Activated T-cell treated with anti-CD3 and anti-CD28 coated beads, Interleukin-2, amount 50 U/mL, for 4 hours (primary cell): Measurements from ENCODE around the gene TM4SF5. TPM values are rescaled to one million over a fixed set of nuclear protein-coding genes. Genes with fewer than 3 reads are reported as not detected.
A peak's percentile ranks its signal among the peaks of the same experiment; 100 is the strongest.

Experiments
- ATAC-seq, 2 donors: fragments of 200-7000 bp; cut with Tn5 transposase; one replicate each; pipeline ENCODE4 v1.10.0; 2021
- DNase-seq: peaks from one replicate; pipeline ENCODE4 v3.0.0-alpha.2; 2020
- H3K27me3 Mint-ChIP-seq: one replicate; pipeline ENCODE4 v1.8.0; 2021; ENCODE audit warnings: low read depth, mixed read lengths
- H3K36me3 Mint-ChIP-seq: one replicate; pipeline ENCODE4 v1.8.0; 2022; ENCODE audit warnings: mixed read lengths; ENCODE audit not compliant: insufficient read depth
- H3K4me1 Mint-ChIP-seq: one replicate; pipeline ENCODE4 v1.8.0; 2021; ENCODE audit warnings: low read depth, mixed read lengths
- H3K4me3 Mint-ChIP-seq: one replicate; pipeline ENCODE4 v1.8.0; 2021; ENCODE audit warnings: mild to moderate bottlenecking, moderate library complexity, mixed read lengths
- H3K9me3 Mint-ChIP-seq: one replicate; pipeline ENCODE4 v1.8.0; 2021; ENCODE audit warnings: mixed read lengths
- total RNA-seq, 3 donors: library from RNA; stranded (reverse); gene quantifications; one replicate each; pipeline ENCODE4 v1.2.1, GENCODE V29; 2021

TM4SF5 gene, protein sequence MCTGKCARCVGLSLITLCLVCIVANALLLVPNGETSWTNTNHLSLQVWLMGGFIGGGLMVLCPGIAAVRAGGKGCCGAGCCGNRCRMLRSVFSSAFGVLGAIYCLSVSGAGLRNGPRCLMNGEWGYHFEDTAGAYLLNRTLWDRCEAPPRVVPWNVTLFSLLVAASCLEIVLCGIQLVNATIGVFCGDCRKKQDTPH
- not detected for total RNA-seq

GRCh38 chr17:4771519-4772234, at the start of gene TM4SF5:
Gene TM4SF5 (plus strand): TSS chr17:4771886. CDS start chr17:4771923, 37 bp downstream.
- DNase-seq (no peak), ATAC-seq (peak in 1 of 2 donors; percentile 28)
- Mint-ChIP-seq H3K36me3 (no peaks in the 10 kb centered on the region), H3K4me3 (no peak within 1 kb of the TSS), H3K9me3 (no peaks in the 10 kb centered on the region), H3K4me1 (peaks cover 6% of the 10 kb centered on the region), H3K27me3 (peaks cover 2% of the 10 kb centered on the region)

DNA sequence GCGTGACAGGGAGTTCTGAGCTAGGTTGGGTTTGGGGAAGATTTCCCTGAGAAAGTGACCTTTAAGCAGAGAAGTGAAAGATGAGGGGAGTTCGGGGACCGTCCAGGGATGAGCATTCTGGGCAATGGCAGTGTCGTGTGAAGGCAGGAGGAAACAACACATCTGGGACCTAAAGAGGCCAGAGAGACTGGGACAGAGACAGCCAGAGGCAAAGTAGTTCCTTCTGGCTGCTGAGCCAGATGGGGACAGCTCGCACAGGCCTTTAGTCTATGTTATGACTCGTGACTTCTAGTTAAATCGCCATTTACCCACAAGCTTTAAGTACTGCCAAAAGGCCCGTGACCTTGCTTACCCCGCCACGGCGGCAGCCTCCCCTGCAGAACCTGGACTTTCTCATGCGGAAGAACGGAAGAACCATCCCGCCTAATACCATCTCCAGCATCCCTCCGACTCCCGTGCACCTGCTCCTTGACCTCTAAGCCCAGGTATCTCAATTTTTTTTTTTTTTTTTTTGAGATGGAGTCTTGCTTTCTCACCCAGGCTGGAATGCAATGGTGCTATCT, 48.9 kb upstream of the TM4SF5 start:
- Mint-ChIP-seq H3K4me1 (peaks cover 8% of the 10 kb centered on the region), H3K36me3 (peaks cover 13% of the 10 kb centered on the region)

GRCh38 chr17:4724650-4725049, 47.0 kb upstream of the TM4SF5 start:
- H3K27me3 Mint-ChIP-seq, result no peaks in the 10 kb centered on the region
- no peaks in the 10 kb centered on the region for H3K9me3 Mint-ChIP-seq
- ATAC-seq, result no peak
- no peak overlapping the region for H3K4me3 Mint-ChIP-seq
- peaks cover 6% of the 10 kb centered on the region for H3K36me3 Mint-ChIP-seq
- H3K4me1 Mint-ChIP-seq, result peaks cover 10% of the 10 kb centered on the region
- DNase-seq, result no peak

More for the DNA sequence above, 48.9 kb upstream of the TM4SF5 start:
- no peak overlapping the region for H3K4me3 Mint-ChIP-seq
- H3K9me3 Mint-ChIP-seq, result no peaks in the 10 kb centered on the region
- DNase-seq (no peak), ATAC-seq (no peak)
- H3K27me3 Mint-ChIP-seq, result no peaks in the 10 kb centered on the region

DNA sequence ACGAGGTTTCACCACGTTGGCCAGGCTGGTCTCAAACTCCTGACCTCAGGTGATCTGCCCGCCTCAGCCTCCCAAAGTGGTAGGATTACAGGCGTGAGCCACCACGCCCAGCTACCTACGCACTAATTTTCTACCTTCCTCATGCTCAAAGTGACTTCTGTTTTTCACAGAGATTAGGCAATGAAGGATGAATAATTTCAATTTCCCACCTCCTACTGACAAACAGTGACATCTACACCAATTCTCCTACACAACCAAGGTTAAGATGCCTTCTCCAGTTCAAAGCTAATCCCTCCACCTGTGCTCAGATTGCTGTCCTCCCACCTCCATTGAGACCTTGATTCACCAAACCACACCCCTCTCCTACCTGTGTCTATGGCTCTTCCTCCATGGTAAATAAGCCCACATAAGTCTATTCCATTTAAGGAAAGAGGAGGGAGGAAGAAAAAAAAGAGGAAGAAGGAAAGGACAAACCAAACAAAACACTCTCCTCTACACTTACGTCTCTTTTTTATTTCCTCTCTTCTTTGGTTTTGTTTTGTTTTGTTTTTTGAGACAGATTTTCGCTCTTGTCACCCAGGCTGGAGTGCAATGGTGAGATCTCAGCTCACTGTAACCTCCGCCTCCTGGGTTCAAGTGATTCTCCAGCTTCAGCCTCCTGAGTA, 45.9 kb upstream of the TM4SF5 start:
- Mint-ChIP-seq H3K4me1 (peaks cover 15% of the 10 kb centered on the region), H3K9me3 (no peaks in the 10 kb centered on the region), H3K36me3 (peaks cover 2% of the 10 kb centered on the region), H3K27me3 (no peaks in the 10 kb centered on the region), H3K4me3 (no peak overlapping the region)
- ATAC-seq (no peak), DNase-seq (no peak)

GRCh38 chr17:4728124-4728523, 43.6 kb upstream of the TM4SF5 start:
- H3K4me3 Mint-ChIP-seq, result no peak overlapping the region
- DNase-seq, result no peak
- no peak for ATAC-seq
- no peaks in the 10 kb centered on the region for H3K36me3 Mint-ChIP-seq
- peaks cover 25% of the 10 kb centered on the region for H3K4me1 Mint-ChIP-seq
- H3K9me3 Mint-ChIP-seq, result no peaks in the 10 kb centered on the region
- H3K27me3 Mint-ChIP-seq, result no peaks in the 10 kb centered on the region

DNA sequence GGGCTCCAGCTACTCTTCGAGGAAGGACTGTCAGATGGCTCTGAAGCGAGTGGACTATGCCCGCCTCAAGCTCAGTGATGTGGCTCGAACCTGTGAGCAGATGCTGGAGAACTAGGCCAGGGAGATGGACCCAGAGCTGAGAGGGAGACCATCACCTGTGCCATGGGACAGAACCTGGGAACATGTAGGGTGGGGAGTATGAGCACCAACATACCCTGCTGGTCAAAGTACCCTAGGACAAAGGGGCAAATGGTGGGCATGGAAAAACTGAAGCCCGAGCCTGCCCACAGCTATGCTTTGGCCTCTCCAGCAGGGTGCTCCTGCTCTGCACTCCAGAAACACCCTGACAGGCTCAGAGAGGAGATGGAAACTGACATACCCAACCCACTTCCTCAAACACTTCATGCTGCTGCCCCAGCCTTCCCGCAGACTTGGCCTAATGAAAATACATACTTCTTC, 38.6 kb upstream of the TM4SF5 start:
- H3K4me3 Mint-ChIP-seq, result no peak overlapping the region
- H3K36me3 Mint-ChIP-seq, result peaks cover 1% of the 10 kb centered on the region
- H3K9me3 Mint-ChIP-seq, result no peaks in the 10 kb centered on the region
- DNase-seq (no peak), ATAC-seq (no peak)
- H3K27me3 Mint-ChIP-seq, result peaks cover under 1% of the 10 kb centered on the region
- H3K4me1 Mint-ChIP-seq, result peaks cover 27% of the 10 kb centered on the region

DNA sequence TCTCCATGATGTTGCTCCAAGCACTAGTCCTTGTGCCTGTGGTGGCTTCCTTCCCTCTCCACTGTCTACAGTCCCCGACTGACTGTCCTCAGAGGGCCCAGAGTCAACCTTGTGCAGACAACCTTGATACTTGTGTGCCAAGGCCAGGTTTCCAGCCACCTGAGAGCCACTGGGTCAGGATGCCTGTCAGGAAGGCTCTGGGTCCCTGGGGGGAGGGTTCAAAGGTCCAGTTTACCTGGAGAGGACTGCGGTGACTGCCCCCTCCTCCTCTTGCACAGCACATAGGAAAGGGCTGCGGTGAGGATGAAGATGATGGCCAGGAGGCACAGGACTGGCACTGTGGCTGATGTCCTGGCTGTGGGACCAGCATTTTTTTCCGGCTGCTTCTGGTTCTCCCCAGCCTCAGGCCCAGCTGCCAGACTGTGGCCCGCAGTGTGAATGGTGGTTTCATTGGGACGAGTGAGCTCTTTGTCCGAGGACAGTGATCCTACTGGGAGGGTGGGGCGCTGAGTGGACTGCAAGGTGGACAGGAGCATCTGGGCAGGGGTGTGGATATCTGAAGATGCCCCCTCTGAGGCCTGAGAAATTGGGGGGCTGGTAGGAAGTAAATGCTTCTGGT, 36.7 kb upstream of the TM4SF5 start:
- H3K4me3 Mint-ChIP-seq, result no peak overlapping the region
- H3K27me3 Mint-ChIP-seq, result peaks cover 7% of the 10 kb centered on the region
- no peaks in the 10 kb centered on the region for H3K9me3 Mint-ChIP-seq
- ATAC-seq (no peak), DNase-seq (no peak)
- peaks cover 1% of the 10 kb centered on the region for H3K36me3 Mint-ChIP-seq
- H3K4me1 Mint-ChIP-seq, result peaks cover 37% of the 10 kb centered on the region

- no peaks in the 10 kb centered on the region for H3K9me3 Mint-ChIP-seq
- no peak for DNase-seq
- peaks cover 14% of the 10 kb centered on the region for H3K27me3 Mint-ChIP-seq
- peaks cover 34% of the 10 kb centered on the region for H3K4me1 Mint-ChIP-seq
- peaks cover 1% of the 10 kb centered on the region for H3K36me3 Mint-ChIP-seq
- no peak overlapping the region for H3K4me3 Mint-ChIP-seq
- no peak for ATAC-seq
These were observed 35.6 kb upstream of the TM4SF5 start for GRCh38 chr17:4735876-4736651.

- no peaks in the 10 kb centered on the region for H3K9me3 Mint-ChIP-seq
- peaks cover 24% of the 10 kb centered on the region for H3K27me3 Mint-ChIP-seq
- DNase-seq (no peak), ATAC-seq (peak in 1 of 2 donors; percentile 19)
- peaks cover 22% of the 10 kb centered on the region for H3K4me1 Mint-ChIP-seq
- H3K36me3 Mint-ChIP-seq, result peaks cover 1% of the 10 kb centered on the region
- H3K4me3 Mint-ChIP-seq, result peak overlapping the region; percentile 80
These were observed 33.3 kb upstream of the TM4SF5 start for GRCh38 chr17:4738136-4739121.

DNA sequence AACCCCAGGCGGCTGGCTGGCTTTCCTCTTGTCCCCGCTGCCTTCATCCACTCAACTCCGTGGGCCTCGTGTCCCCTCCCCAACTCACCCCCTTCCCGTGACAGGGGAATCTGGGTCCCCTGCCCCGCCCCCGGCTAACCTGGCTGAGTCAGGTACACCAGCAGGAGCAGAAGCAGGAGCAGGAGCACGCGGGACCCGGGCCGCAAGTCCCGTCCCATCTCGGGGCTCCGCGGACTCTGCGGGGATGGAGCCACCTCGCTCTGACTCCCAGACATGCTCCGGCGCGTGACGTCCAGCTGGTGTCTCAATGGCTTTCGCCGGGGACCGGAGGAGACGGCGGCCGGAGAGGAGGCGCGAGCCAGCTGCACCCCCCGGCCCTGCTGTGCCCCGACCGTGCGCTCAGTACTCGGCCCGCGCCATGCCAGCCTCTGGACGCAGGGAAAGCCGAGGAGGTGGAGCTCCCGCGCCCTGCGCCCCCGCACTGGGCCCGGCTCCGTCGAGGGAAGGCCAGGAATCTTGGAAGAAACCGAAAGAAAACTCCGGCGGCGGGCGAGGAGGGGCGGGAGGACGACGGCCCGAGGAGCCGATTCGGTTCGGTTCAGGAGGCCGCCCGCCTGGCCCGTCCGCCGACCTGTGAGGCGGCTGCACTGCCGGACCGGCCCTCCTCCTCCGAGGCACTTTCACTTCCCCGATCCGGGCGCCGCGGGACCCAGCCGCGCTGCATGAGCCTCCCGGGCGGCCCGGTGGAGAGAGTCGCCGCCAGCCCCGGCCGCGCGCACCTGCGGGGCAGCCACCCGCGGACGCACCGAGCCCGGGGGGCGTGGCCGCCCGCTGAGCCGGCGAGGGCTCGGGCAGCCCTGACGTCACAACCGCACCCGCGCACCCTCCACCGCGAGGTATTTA, 32.3 kb upstream of the TM4SF5 start, which contains the start of the genes CXCL16 and ZMYND15:
CXCL16 (minus strand) TSS at position 807 of the 903 bp plus-strand sequence; CDS start at position 218, 589 bp downstream.
ZMYND15 (plus strand) TSS at position 712 of the 903 bp plus-strand sequence. CDS start 716 bp downstream, outside the sequence.
- ATAC-seq (peak; percentile 74 to 77), DNase-seq (peak; percentile 53)
- H3K27me3 Mint-ChIP-seq, result peaks cover 24% of the 10 kb centered on the region
- peak within 1 kb of the TSS; percentile 80 for H3K4me3 Mint-ChIP-seq
- H3K4me1 Mint-ChIP-seq, result peaks cover 20% of the 10 kb centered on the region
- H3K9me3 Mint-ChIP-seq, result no peaks in the 10 kb centered on the region
- peaks cover 1% of the 10 kb centered on the region for H3K36me3 Mint-ChIP-seq

- Mint-ChIP-seq H3K36me3 (no peaks in the 10 kb centered on the region), H3K27me3 (peaks cover 24% of the 10 kb centered on the region), H3K9me3 (no peaks in the 10 kb centered on the region), H3K4me3 (peak overlapping the region; percentile 76), H3K4me1 (peaks cover 18% of the 10 kb centered on the region)
- no peak for DNase-seq
- ATAC-seq, result no peak
These were observed 31.7 kb upstream of the TM4SF5 start for GRCh38 chr17:4740025-4740351.

- peak overlapping the region; percentile 76 for H3K4me3 Mint-ChIP-seq
- no peaks in the 10 kb centered on the region for H3K9me3 Mint-ChIP-seq
- no peaks in the 10 kb centered on the region for H3K36me3 Mint-ChIP-seq
- ATAC-seq (no peak), DNase-seq (no peak)
- peaks cover 18% of the 10 kb centered on the region for H3K4me1 Mint-ChIP-seq
- peaks cover 24% of the 10 kb centered on the region for H3K27me3 Mint-ChIP-seq
These were observed 31.1 kb upstream of the TM4SF5 start for GRCh38 chr17:4740584-4740983.
